ENCODE results near the gene DIDO1.

DIDO1 gene

GRCh38 chr20:62901891-62902290 is 24.4 kb downstream of the DIDO1 start:
- TF ChIP-seq CTCF (IDR thresholded peaks at IDR 0.05), result no peak

GRCh38 chr20:62900692-62901584 is 25.4 kb downstream of the DIDO1 start:
- TF ChIP-seq CTCF (IDR thresholded peaks at IDR 0.05), result peak; percentile 6; the same call in 1 of the 2 replicates

GRCh38 chr20:62900052-62900691 is 26.1 kb downstream of the DIDO1 start:
- peak; percentile 91 for TF ChIP-seq CTCF (IDR thresholded peaks at IDR 0.05)

- TF ChIP-seq CTCF (IDR thresholded peaks at IDR 0.05), result no peak
Measured at GRCh38 chr20:62899633-62900051, 26.7 kb downstream of the DIDO1 start.

- TF ChIP-seq CTCF (IDR thresholded peaks at IDR 0.05), result no peak
Measured at GRCh38 chr20:62898970-62899632, 27.2 kb downstream of the DIDO1 start.

GRCh38 chr20:62898093-62898964 is 28.0 kb downstream of the DIDO1 start:
- no peak for TF ChIP-seq CTCF (IDR thresholded peaks at IDR 0.05)

GRCh38 chr20:62897666-62898065 is 28.6 kb downstream of the DIDO1 start:
- no peak for TF ChIP-seq CTCF (IDR thresholded peaks at IDR 0.05)

All from LNCAP (cell line).